ENCODE data around the gene NEK9.
A peak's percentile ranks its signal among the peaks of the same experiment; 100 is the strongest.
"Not testable (repeated sequence)": the region's sequence is repeated elsewhere in the genome, so short reads cannot be mapped to it uniquely, and the experiment has no call there.

NEK9 gene

DNA sequence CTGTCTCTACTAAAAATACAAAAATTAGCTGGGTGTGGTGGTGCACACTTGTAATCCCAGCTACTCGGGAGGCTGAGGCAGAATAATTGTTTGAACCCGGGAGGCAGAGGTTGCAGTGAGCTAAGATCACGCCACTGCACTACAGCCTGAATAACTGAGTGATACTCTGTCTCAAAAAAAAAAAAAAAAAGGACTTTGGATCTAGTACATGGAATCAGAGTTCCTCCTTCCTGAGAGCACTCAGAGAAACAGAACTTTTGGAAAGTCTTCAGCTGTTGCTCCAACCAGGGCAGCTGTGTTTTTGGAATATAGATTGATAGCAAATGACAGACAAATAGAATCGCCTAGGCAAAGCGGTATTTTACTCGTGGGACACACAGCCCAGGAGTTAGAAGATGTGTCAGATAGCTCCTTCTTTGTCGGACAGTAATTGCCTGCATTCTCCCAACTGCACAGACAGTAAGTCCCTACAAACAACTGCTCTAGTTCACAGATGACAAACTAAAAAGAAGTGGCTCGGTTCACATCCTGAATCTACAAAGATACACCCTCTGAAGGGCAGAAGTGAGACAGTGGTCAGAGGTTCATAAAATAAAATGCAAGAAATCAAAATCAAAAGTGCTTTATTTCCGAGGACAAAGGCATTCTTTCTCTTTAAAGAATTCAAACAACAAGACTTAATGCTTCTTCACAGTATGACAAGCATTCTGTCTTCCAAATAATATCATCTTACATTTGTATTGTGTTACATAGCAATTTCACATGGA lies 17.1 kb upstream of the NEK9 start:
- DNase-seq = no peak

DNA sequence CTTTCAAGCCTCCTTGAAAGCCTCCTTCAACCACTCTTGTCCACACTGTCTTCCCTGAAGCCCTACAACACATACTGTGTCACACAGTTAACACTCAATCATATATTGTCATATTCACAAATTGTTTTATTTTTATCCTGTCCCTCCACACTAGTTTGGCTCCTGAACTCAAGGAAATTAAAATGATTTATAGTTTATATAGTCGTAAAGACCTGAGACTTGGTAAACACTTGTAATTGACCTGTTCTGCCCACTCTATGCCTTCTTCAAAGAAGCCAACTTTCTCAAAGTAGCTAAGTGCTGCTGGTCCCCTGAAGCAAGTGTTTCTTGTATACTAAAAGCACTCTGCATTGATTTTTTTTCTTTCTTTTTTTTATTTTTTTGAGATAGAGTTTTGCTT lies 15.6 kb upstream of the NEK9 start:
- no peak for DNase-seq

DNA sequence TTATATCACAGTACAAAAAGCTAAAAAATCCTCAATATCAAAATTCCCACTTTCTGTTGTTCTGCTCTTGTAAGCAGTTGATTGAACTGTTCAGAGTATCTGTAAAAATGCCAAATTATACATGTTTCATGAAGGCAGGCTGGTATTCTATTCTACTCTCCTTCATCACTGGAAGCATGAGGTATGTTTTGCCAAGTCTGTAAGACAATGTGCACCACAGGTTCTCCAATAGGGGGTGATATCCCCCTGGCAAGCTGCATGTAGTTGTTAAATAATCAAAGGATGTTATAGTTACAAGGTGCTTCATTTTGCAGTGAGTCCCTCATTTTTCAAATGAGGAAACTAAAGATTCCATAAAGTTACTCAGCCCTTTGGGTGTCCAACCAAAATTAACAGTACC lies 15.1 kb upstream of the NEK9 start:
- no peak for DNase-seq

DNA sequence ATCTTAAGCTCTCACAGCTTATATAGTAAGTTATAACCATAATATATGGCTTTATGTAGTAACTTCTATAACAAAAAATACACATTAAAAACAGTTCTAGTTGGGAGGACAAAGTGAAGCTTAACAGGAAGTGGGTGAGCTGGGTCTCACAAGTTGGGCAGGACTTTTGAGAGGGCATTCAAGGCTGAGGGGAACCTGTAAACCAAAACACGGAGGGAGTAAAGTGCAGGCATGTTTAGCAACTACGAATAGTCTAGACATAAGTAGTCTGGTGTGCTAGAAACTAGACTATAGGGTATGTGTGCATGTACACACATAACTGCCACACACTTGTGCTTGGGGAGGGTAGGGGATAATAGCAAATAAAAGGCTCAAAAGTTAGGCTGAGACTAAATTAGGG lies 14.2 kb upstream of the NEK9 start:
- no peak for DNase-seq

DNA sequence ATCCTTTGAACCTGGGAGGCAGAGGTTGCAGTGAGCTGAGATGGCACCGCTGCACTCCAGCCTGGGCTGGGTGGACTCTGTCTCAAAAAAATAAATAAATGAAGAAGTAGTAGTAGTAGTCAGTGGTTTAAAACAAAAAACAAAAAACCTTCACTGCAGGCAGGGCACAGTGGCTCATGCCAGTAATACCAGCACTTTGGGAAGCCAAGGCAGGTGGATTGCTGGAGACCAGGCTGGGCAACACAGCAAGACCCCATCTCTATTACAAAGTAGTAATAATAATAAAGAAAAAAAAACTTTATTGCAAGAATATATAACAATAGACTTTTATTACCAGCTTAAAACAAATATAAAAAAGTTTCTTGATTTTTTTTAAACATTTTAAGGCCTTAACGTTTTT lies 13.8 kb upstream of the NEK9 start:
- no peak for DNase-seq

DNA sequence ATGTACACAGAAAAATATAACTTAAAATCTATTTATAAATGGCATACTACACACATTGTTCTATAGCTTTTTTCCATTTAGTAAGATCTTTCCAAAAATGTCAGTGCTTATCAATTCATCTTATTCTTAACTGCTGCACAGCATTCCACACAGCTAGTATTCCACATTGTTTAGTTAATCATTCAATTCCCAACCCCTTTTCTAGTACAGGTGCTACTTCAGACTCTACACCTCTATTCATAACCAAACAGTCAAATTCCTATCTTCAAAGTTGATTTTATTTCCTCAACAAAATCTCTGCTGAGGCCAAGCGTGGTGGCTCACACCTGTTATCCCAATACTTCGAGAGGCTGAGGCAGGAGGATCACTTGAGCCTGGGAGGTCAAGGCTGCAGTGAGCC lies 12.3 kb upstream of the NEK9 start:
- DNase-seq = no peak

DNA sequence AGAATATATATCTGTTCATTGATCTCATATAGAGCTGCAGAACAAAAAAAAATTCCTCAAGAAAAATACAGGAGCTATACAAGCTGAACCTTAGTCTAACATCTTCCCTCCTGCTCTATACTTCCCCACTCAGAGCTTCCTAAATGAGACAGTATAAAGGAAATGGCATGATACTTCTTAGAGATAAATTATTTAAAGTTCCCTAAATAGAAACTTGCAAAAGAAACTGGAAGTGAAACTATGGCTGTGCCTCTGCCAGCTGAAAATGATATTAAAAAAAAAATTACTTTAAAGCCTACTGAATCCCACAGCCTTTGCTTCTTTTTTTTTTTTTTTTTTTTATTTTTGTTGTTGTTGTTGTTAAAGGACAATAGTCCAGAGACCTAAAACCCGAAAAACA lies 11.6 kb upstream of the NEK9 start:
- DNase-seq = no peak

DNA sequence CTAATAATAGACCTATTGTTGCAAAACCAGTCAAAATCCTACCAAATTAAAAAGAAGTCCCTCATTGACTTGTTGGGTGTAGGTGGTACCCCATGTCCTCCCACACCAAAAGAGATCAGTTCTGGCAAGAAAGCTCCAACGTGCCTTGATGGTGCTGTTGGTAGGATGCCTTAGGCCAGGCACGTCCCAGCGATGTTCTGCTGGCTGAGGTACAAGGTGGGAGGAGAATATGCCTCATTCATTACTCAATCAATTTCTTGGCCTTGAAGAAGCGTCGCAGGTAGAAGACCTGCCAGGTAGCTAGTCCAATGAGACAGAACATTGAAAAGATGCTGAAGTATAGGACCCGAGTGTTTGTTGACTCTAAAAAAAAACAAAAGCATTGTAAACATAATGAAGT lies 7.8 kb upstream of the NEK9 start:
- no peak for DNase-seq

DNA sequence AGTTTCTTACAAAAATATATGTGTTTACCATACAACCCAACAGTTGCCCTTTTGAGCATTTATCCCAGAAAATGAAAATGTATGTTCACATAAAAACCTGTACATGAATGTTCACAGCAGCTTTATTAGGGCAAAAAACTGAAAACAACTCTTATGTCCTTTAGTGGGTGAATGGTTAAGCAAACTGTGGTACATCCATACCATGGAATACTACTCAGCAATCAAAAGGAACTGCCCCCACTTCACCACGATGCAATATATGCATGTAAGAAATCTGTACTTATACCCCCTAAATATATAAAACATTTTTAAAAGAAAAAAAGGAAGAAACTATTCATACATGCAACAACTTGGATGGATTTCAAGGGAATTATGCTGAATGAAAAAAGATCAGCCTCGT lies 6.7 kb upstream of the NEK9 start:
- no peak for DNase-seq

DNA sequence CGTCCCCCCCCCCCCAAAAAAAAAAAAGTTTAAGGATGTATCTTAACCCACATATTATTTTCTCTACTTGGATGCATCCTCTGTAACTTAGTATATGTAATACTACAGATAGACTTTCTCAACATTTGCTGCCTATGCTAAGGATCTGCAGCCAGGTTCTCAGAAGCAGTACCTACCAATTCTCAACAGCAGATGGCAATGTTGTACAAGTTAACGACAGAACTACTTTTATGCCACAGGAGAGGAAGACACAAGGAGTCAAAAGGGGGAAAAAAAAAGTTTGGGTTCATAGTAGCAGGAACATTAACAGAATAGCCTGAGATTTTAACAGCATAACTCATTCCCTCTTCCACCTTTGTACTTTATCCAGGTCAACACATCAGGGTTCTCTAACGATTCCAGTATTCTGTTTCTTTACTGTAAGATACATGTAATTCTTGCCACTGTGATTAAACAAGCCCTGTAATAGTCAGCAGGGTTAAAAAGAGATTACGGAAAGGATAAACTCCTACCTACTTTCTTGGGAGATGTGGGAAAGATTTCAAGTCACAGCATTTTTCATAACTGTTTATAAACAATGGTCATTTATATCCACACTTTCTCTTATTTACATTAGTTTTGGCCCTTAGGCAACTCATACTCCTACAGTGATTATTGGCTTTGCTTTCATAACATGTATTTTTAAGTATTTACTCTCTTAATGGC lies 5.7 kb upstream of the NEK9 start:
- peak; percentile 30 for DNase-seq

DNA sequence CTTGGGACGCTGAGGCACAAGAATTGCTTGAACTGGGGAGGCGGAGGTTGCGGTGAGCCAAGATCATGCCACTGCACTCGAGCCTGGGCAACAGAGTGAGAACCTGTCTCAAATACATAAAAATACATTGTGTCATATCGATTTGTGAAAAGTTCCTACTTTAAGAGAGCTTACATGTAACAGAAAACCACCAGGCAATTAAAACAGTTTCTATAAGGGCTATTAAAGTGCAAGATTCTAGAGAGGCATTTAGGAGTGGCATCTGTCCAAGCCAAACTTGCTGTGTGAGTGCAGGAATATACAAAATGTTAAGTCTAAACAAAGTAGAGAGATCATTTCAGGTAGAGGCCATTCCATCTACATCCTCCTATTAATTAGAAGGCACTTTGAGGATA lies 1.7 kb upstream of the NEK9 start:
- DNase-seq = no peak

DNA sequence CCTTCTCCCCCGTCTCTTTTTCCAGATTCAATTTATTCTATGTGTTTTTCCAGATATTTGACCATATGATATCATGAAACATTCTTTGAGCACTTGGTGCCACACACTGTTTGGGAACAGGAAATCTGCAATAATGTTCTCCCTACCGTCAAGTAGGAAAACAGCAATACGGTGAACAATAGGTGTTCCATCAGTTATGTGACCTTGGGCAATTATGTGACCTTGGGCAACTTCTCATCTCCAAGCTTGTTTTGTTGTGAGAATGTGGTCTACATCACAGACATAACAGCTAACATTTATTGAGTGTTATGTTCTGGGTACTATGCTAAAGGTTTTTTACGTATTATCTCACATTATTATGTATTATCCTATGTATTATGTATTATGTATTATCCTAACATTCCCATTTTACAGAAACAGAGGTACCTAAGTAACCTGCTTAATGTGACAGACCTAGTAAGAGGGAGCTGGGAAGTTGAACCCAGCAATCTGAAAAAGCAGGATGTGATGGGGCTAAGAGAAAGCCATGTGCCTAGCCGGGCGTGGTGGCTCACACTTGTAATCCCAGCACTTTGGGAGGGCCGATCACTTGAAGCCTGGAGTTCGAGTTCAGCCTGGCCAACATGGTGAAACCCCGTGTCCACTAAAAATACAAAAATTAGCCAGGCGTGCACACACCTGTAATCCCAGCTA lies 1.2 kb upstream of the NEK9 start:
- no peak for DNase-seq

DNA sequence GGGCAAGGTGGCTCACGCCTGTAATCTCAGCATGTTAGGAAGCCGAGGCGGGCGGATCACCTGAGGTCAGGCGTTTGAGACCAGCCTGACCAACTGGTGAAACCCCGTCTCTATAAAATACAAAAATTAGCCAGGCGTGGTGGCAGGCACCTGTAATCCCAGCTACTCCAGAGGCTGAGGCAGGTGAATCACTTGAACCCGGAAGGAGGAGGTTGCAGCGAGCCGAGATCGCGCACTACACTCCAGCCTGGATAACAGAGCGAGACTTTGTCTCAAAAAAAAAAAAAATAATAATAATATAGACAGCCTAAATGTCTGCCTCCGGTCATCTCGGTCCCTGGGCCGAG lies 599 bp upstream of the NEK9 start:
- not testable (repeated sequence) for DNase-seq

DNA sequence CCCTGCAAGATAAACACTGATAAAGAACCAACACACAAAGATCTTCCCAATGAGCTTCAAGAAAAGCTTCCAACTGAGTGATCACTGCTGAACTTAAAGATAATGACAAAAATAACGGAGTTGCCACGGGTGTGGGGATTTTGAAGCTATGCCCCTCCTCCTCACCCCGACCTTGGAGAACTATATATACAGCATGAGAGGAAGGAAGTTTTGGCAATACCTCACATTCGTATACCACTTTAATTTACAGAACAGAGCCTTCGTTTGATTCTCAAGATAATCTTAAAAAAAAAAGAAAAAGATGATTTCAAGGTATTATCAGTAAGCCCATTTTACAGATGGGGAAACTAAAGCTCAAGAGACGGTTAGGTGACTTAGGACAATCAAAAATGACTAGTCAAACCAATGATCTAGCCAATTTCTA lies 715 bp downstream of the NEK9 start:
- no peak for DNase-seq

DNA sequence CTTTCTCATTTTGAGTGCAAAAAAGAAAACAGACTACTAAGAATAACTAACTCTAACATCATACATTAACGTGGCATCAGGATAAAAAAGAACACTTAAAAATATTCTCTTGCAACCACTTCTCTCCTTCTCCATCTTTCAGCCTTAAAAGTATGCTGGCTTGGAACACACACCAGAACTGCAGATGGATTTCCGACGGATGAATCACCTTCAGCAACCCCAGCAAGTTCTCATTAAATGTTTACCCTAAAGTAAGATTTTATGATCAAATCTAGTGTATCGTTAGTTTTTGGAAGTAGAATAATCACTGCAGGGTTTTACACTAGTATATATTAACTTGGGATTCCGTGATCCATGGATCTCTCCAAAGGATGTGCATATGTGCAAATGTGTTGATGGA lies 1.2 kb downstream of the NEK9 start:
- DNase-seq = no peak

DNA sequence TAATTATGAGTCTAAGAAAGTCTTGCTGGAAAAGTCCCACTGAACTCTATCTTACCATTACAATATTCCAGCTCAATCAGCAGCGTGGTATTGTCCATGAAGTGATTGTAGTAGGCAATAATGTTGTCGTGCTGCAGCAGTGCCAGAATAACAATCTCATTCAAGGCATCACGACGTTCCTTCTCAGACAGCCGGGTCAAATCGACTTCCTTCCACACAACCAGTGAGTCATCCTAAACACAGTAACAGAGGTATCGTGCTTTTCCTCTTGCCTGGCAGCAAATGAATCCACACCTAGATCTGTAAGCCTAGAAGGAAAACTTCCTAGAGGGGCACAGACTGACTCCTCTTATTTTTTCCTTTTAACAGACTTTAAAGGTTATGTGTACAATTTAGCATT lies 2.9 kb downstream of the NEK9 start:
- DNase-seq = no peak

DNA sequence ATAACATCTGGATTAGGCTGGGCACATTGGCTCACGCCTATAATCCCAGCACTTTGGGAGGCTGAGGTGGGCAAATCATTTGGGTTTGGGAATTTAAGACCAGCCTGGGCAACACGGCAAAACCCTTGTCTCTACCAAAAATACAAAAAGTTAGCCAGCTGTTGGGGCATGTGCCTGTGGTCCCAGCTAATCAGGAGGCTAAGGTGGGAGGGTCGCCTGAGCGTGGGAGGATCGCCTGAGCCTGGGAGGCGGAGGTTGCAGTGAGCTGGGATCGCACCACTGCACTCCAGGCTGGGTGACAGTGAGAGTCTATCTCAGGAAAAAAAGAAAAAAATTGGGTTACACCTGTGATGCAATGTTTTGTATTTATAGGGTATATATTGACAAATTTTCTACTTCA lies 5.3 kb downstream of the NEK9 start:
- no peak for DNase-seq

DNA sequence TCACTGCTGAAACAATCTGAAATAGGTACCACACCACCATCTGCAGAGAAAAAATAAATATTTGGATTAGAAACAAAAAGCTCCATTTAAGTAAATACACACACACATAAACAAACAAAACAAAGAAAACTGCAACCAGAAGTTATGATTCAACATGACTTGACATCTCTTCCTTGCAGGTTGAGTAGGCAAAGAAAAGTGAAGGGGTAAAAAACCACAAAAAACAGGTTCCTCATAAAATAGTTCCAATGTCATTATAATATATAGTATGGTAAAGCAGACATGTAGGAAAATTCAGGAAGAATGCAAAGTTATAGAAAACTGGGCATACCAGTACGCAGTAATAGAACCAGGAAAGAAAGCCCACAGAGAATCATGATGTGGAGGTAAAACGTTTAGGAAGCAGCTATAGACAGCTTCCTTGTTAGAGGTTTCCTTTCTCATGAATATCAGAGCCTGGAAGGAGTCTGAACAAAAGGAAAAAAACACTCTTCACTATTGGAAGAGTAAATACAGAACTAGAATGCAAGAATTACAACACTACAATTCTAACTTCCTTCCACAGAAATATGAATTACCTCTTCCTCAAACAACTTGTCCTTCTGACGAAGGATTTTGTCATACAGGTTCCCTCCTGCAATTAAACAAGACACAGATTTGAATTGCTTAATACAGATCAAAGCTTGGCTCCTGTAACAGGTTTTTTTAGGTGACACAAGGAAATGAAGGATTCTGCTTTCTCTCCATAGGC lies 6.1 kb downstream of the NEK9 start:
- DNase-seq = no peak

DNA sequence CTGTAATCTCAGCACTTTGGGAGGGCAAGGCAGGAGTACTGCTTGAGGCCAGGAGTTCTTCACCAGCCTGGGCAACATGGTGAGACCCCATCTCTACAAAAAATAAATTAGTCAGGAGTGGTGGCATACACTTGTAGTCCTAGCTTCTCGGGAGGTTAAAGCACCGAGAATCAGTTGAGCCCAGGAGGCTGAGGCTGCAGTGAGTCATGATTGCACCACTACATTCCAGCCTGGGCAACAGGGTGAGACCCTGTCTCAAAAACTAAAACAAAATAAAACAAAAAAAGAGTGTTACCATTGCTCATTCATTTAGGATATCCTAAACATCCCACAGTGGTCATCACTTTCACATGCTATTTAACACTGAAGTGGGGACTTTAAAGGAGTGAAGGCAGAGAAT lies 7.8 kb downstream of the NEK9 start:
- no peak for DNase-seq

DNA sequence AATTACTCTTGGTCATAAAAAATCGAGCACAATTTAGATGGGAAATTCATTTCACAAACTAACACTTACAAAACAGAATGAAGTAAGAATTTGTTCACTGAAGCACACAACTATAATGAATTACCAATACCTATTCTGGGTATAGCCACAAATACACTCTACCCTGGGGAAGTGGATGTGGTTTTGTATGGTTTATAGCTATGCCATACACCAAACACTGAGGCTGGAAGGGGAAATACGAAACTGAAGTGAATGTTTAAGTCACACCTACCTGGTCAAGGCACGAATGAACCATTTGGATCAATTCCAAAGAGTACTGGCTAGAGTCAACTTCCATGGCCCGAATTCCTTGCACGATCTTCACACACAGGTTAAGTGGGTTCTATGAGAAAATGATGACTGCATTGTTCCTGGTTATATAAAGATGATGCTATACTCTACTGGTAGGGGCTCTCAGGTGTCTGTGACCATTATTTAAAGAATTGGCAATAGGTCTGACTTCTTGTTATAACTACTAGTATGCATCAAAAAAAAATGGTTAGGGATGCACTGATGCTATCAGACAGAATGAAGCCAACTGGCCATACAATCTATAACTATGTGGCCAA lies 12.8 kb downstream of the NEK9 start:
- DNase-seq = no peak

DNA sequence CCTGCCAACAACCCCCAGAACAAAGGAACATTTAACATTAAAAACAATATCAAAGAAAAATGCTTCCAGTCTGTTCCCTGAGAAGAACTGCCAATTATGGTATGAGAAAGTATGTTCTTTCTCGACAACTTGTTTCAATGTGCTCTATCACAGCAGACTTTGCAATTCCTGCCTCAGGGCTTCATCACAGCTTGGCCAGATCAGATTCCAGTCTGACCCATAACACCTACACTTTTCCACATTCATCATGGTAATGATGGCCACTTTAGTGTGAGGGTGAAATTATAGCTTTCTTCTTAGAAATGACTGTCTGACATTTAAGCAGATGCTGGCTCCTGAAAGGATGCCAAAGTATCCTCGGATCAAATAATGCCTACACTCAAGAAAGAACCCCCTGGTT lies 17.0 kb downstream of the NEK9 start:
- no peak for DNase-seq

DNA sequence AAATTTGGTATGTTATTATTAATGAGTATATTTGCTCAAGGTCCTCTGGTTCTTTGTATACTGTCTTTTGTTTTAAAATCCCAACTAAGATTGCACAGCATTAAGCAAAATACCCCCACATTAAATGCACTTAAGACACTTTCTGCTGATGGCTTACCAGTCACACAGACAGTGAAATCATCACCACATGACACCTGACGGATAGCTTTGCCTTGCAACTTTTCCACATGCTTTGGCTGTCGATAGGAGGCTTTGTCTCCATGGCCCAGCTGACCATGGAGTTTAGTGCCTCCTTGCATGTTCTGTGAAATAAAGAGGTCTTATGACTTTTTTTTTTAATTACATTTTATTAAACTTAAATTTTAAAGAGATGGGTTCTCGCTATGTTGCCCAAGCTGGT lies 19.7 kb downstream of the NEK9 start:
- DNase-seq = no peak

DNA sequence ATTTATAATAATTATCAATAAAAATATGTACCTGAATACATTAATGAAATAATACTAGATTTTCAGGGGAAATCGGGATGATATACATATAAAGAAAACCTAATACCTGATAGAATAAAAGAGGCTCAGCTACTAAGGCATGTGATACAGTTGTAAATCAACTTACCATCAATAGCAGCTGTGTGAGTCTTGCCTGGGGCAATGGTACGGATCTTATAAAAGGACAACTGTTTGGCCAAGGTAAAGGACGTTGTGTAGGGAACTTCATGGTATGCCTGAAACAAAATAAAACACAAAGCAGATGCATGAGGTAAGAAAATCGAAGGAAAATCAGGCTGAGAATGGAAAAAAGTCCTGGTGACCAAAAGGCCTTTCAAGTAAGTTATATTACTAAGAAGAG lies 25.4 kb downstream of the NEK9 start:
- no peak for DNase-seq

Measured in T-helper 9 cell (primary cell).